PC-9 (cell line): ENCODE results near the gene NTNG1. TPM values are rescaled to one million over a fixed set of nuclear protein-coding genes. Genes with fewer than 3 reads are reported as not detected.

Experiments used
- BruUV-seq: library from RNA; stranded (reverse); fragments of 400-500 nt; replicated peaks from 2 replicates; lab custom pipeline; 2021; lab: Mats Ljungman, UMichigan
- CTCF ChIA-PET: fragments of 300-600 bp; sonication (Branson Sonifier 250); formaldehyde crosslinking; loops from one replicate; lab custom pipeline; 2022; ENCODE audit warnings: antibody characterized with exemption; lab: Charles Lee
- POLR2A ChIA-PET: fragments of 300-600 bp; sonication (Branson Sonifier 250); formaldehyde crosslinking; loops from one replicate; lab custom pipeline; 2022; ENCODE audit warnings: antibody characterized with exemption; ENCODE audit not compliant: unreplicated experiment; lab: Charles Lee
- DNase-seq, 2 experiments: peaks; one replicate each; pipeline versions ENCODE4 v3.0.0 to v3.0.0-alpha.2; 2015 to 2022; ENCODE audit warnings: mixed read lengths in 1 of 2
- H2AFZ ChIP-seq: fragments of 200-600 bp; sonication (generic); 2 replicates; pipeline ENCODE4 v1.8.1; 2017; ENCODE audit warnings: antibody characterized with exemption
- H3F3A ChIP-seq: fragments of 200-600 bp; sonication (generic); 2 replicates; pipeline ENCODE4 v1.8.1; 2017; ENCODE audit warnings: antibody characterized with exemption, mild to moderate bottlenecking, low read depth; ENCODE audit not compliant: insufficient read depth
- H3K27ac ChIP-seq: fragments of 200-600 bp; sonication (generic); 2 replicates; pipeline ENCODE4 v1.6.1; 2016; ENCODE audit warnings: mixed run types
- H3K27me3 ChIP-seq: fragments of 200-600 bp; sonication (generic); 2 replicates; pipeline ENCODE4 v1.6.1; 2016; ENCODE audit warnings: low read depth, mixed run types; ENCODE audit not compliant: insufficient read depth
- H3K36me3 ChIP-seq: fragments of 200-600 bp; sonication (generic); 2 replicates; pipeline ENCODE4 v1.6.1; 2016; ENCODE audit warnings: low read depth, mixed run types
- H3K4me1 ChIP-seq: fragments of 200-600 bp; sonication (generic); replicated peaks from 2 replicates; pipeline ENCODE4 v1.6.1; 2016; ENCODE audit warnings: mixed run types; ENCODE audit not compliant: insufficient read depth
- H3K4me2 ChIP-seq: fragments of 200-600 bp; sonication (generic); 2 replicates; pipeline ENCODE4 v1.6.1; 2017; ENCODE audit warnings: mixed run types
- H3K4me3 ChIP-seq: fragments of 200-600 bp; sonication (generic); 2 replicates; pipeline ENCODE4 v1.6.1; 2016; ENCODE audit warnings: mixed run types
- H3K79me2 ChIP-seq: fragments of 200-600 bp; sonication (generic); 2 replicates; pipeline ENCODE4 v1.6.1; 2017; ENCODE audit warnings: low read depth, mixed run types
- H3K9me2 ChIP-seq: fragments of 200-600 bp; sonication (generic); 2 replicates; pipeline ENCODE4 v1.8.1; 2017; ENCODE audit warnings: mild to moderate bottlenecking; ENCODE audit not compliant: insufficient read depth
- H3K9me3 ChIP-seq: fragments of 200-600 bp; sonication (generic); 2 replicates; pipeline ENCODE4 v1.8.1; 2016; ENCODE audit warnings: low read depth; ENCODE audit not compliant: insufficient read depth
- H4K20me1 ChIP-seq: fragments of 200-600 bp; sonication (generic); 2 replicates; pipeline ENCODE4 v1.8.1; 2017; ENCODE audit not compliant: insufficient read depth
- CTCF ChIP-seq: fragments of 200-600 bp; sonication (generic); conservative IDR thresholded peaks from 2 replicates; pipeline ENCODE4 v1.6.1; 2017; ENCODE audit warnings: mixed run types, antibody characterized with exemption, mild to moderate bottlenecking, moderate library complexity
- EZH2 ChIP-seq: fragments of 200-600 bp; sonication (generic); IDR thresholded peaks from 2 replicates; pipeline ENCODE4 v1.8.0; 2017; ENCODE audit warnings: antibody characterized with exemption, low read depth
- intact Hi-C: fragments of 100-400 bp; cut with micrococcal nuclease; formaldehyde crosslinking; loops from one replicate; pipeline ENCODE4 v1.10.0; 2022; ENCODE audit not compliant: unreplicated experiment
- total RNA-seq: library from RNA; stranded (reverse); gene quantifications from 2 replicates; pipeline ENCODE4 v1.2.3, GENCODE V29; 2021

The NTNG1 gene
- total RNA-seq, 1 experiment from 2014 or later: not detected

GRCh38 chr1:107225706-107226105 is 84.9 kb downstream of the NTNG1 start:
- H4K20me1 ChIP-seq: no peaks in the 10 kb centered on the region
- no peaks in the 10 kb centered on the region for H3K27me3 ChIP-seq
- intact Hi-C loops: no loop called here
- H3K4me3 ChIP-seq: no peak overlapping the region
- TF ChIP-seq EZH2: no peak
- no peak for TF ChIP-seq CTCF
- no peak overlapping the region for H2AFZ ChIP-seq
- no peak overlapping the region for H3K4me2 ChIP-seq
- H3F3A ChIP-seq: no peaks in the 10 kb centered on the region
- H3K79me2 ChIP-seq: no peaks in the 10 kb centered on the region
- no peaks in the 10 kb centered on the region for H3K9me2 ChIP-seq
- H3K9me3 ChIP-seq: no peaks in the 10 kb centered on the region
- DNase-seq: no peak
- ChIA-PET POLR2A (no interaction called here), CTCF (no interaction called here)
- no peak overlapping the region for H3K27ac ChIP-seq
- BruUV-seq: no TSS peak
- no peaks in the 10 kb centered on the region for H3K36me3 ChIP-seq
- H3K4me1 ChIP-seq: no peaks in the 10 kb centered on the region

- Histone ChIP-seq H3K9me3 (no peaks in the 10 kb centered on the region), H3K4me2 (no peak overlapping the region), H3F3A (no peaks in the 10 kb centered on the region), H3K79me2 (no peaks in the 10 kb centered on the region), H3K9me2 (no peaks in the 10 kb centered on the region), H3K27ac (no peak overlapping the region), H4K20me1 (no peaks in the 10 kb centered on the region), H3K27me3 (no peaks in the 10 kb centered on the region), H3K4me3 (no peak overlapping the region), H3K36me3 (no peaks in the 10 kb centered on the region), H3K4me1 (no peaks in the 10 kb centered on the region), H2AFZ (no peak overlapping the region)
- no TSS peak for BruUV-seq
- ChIA-PET CTCF (no interaction called here), POLR2A (interaction anchor here (0.6 to 0.9 kb wide), 2 partner anchors 366 to 1756 kb away, joined by 3 to 5 read pairs; no protein-coding TSS in a partner anchor)
- intact Hi-C loops: no loop called here
- no peak for TF ChIP-seq CTCF
- no peak for TF ChIP-seq EZH2
- DNase-seq: no peak
These were observed 88.0 kb downstream of the NTNG1 start for GRCh38 chr1:107228704-107229371.

- no peak overlapping the region for H3K4me3 ChIP-seq
These were observed 88.9 kb downstream of the NTNG1 start for GRCh38 chr1:107229711-107230110.

More at GRCh38 chr1:107229711-107230110, 88.9 kb downstream of the NTNG1 start:
- H3K79me2 ChIP-seq: no peaks in the 10 kb centered on the region
- H3K4me1 ChIP-seq: no peaks in the 10 kb centered on the region
- POLR2A ChIA-PET: interaction anchor here (0.9 kb wide), 1 partner anchor 365 kb away, joined by 5 read pairs; no protein-coding TSS in a partner anchor
- no TSS peak for BruUV-seq
- H3K9me2 ChIP-seq: no peaks in the 10 kb centered on the region
- H3K27me3 ChIP-seq: no peaks in the 10 kb centered on the region
- H3K36me3 ChIP-seq: no peaks in the 10 kb centered on the region
- DNase-seq: no peak
- no peak overlapping the region for H3K4me2 ChIP-seq
- H3K27ac ChIP-seq: no peak overlapping the region
- no peaks in the 10 kb centered on the region for H3K9me3 ChIP-seq
- H4K20me1 ChIP-seq: no peaks in the 10 kb centered on the region
- H3F3A ChIP-seq: no peaks in the 10 kb centered on the region
- CTCF ChIA-PET: no interaction called here
- TF ChIP-seq EZH2: no peak
- TF ChIP-seq CTCF: no peak
- no peak overlapping the region for H2AFZ ChIP-seq
- intact Hi-C loops: no loop called here
